Fibroblast of the aortic adventitia (primary cell): ENCODE data around the gene TLE5. TPM values are rescaled to one million over a fixed set of nuclear protein-coding genes. Genes with fewer than 3 reads are reported as not detected.

Experiments
- DNase-seq: peaks from one replicate; pipeline ENCODE4 v3.0.0-alpha.2; 2010; ENCODE audit warnings: low read depth
- H3K4me3 ChIP-seq: 2 replicates; pipeline ENCODE4 v1.5.1; 2011; ENCODE audit warnings: low read depth, mild to moderate bottlenecking, control low read depth, low read length, moderate library complexity
- CTCF ChIP-seq: IDR thresholded peaks from 2 replicates; pipeline ENCODE4 v1.5.1; 2011; ENCODE audit warnings: mild to moderate bottlenecking, low read length, control low read depth, inconsistent platforms; ENCODE audit not compliant: insufficient read depth
- total RNA-seq: library from RNA; depleted of rRNA; stranded (reverse); fragments of >200 nt; gene quantifications from 2 replicates; pipeline ENCODE4 v1.2.3, GENCODE V29; 2012; ENCODE audit warnings: low replicate concordance

Gene TLE5
- total RNA-seq, 1 donor = 232 TPM

GRCh38 chr19:3080286-3080685 is 18.0 kb upstream of the TLE5 start:
- DNase-seq = peak; percentile 44
- H3K4me3 ChIP-seq = no peak overlapping the region
- no peak for TF ChIP-seq CTCF

GRCh38 chr19:3079578-3079977 is 17.3 kb upstream of the TLE5 start:
- TF ChIP-seq CTCF = no peak
- no peak overlapping the region for H3K4me3 ChIP-seq
- DNase-seq = no peak

- H3K4me3 ChIP-seq = peak overlapping the region; percentile 37
- DNase-seq = no peak
- peak; percentile 86 for TF ChIP-seq CTCF
Measured at GRCh38 chr19:3075605-3076431, 13.5 kb upstream of the TLE5 start.

- peak; percentile 19 for TF ChIP-seq CTCF
- no peak overlapping the region for H3K4me3 ChIP-seq
- no peak for DNase-seq
Measured at GRCh38 chr19:3073931-3074595, 11.8 kb upstream of the TLE5 start.

DNA sequence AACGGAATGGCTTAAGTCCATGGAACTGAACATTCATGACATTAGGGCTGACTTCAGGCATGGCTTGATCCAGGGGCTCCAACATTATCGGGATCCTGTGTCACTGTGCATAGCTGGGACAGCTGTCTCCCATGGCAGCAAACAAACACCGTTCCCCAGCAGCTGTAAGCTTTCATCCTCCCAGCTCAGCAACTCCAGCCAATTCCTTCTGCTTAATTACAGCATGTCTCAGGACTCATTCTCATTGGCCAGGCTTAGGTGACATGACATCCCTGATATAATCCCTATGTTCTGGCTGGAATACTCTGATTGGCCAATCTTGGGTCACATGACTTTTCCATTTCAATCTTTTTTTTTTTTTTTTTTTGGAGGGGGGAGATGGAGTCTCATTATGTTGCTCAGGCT is 10.9 kb upstream of the TLE5 start:
- TF ChIP-seq CTCF = no peak
- DNase-seq = peak; percentile 68

GRCh38 chr19:3071768-3072167 is 9.5 kb upstream of the TLE5 start:
- no peak for DNase-seq
- no peak for TF ChIP-seq CTCF
- no peak overlapping the region for H3K4me3 ChIP-seq

More for the DNA sequence above, 10.9 kb upstream of the TLE5 start:
- H3K4me3 ChIP-seq = no peak overlapping the region
